ES-I3 (cell line): Measurements from ENCODE around the gene TTC34.
"Not testable (repeated sequence)": the region's sequence is repeated elsewhere in the genome, so short reads cannot be mapped to it uniquely, and the experiment has no call there.

Experiments
- H3K36me3 ChIP-seq: 2 replicates; pipeline ENCODE4 v1.6.1; 2013; ENCODE audit warnings: mild to moderate bottlenecking, low read length, control low read depth, moderate library complexity; ENCODE audit not compliant: insufficient read depth
- H3K4me1 ChIP-seq: 2 replicates; pipeline ENCODE4 v1.6.1; 2013; ENCODE audit warnings: mild to moderate bottlenecking, control low read depth, low read length; ENCODE audit not compliant: insufficient read depth
- H3K9ac ChIP-seq: 2 replicates; pipeline ENCODE4 v1.6.1; 2013; ENCODE audit warnings: low read depth, mild to moderate bottlenecking, low read length, moderate library complexity
- H3K9me3 ChIP-seq: 2 replicates; pipeline ENCODE4 v1.6.1; 2013; ENCODE audit warnings: mild to moderate bottlenecking, low read length, moderate library complexity; ENCODE audit not compliant: control insufficient read depth, insufficient read depth

TTC34 gene

GRCh38 chr1:2801046-2801445 lies 447 bp downstream of the TTC34 start:
- Histone ChIP-seq H3K9me3 (no peaks in the 10 kb centered on the region), H3K9ac (no peak overlapping the region), H3K36me3 (no peaks in the 10 kb centered on the region), H3K4me1 (no peaks in the 10 kb centered on the region)

GRCh38 chr1:2800664-2801045 lies 838 bp downstream of the TTC34 start:
- Histone ChIP-seq H3K9ac (no peak overlapping the region), H3K4me1 (no peaks in the 10 kb centered on the region), H3K36me3 (no peaks in the 10 kb centered on the region), H3K9me3 (0 out of 2 replicates have a peak, but pooled peaks cover under 1% of the 10 kb centered on the region)

DNA sequence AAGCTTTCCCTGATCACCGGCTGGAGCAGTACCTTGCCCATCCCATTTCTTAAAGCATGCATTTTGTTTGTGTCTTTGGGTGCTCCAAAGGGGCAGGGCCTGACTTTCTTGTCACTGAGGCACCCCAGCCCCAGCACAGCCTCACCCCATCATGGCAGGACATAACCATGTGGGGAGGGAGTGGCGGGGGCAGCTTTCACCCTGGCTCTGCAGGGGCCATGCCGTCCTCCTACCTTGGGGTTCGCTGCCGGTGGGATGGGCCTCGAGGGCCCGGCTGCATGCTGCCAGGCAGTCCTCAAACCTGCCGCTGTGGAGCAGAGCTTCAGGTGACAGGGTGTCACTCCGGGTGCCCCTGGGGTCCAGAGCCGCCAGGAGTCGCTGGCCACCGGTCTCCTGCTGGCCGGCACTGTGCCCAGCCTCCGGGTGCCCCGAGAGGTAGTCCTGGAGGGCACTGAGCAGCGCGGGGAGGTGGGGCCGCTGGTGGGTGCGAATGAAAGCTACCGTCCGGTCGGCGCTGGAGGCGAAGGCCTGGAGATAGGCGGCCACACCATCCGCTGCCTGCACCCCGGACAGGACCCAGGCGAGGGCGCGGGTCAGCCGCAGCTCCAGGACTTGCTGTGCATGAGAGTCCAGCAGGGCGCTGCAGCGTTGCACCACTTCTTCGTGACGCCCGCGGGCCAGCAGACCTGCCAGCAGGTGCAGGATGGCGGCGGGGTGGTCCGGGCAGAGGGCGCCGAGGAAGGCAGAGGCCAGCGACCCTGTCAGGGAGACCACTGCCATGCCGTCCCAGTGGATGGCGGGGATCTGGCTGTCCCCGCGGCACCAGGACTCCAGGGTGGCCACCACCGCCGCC lies 1.5 kb downstream of the TTC34 start:
- Histone ChIP-seq H3K4me1 (no peaks in the 10 kb centered on the region), H3K9me3 (0 out of 2 replicates have a peak, but pooled peaks cover 3% of the 10 kb centered on the region), H3K9ac (no peak overlapping the region), H3K36me3 (no peaks in the 10 kb centered on the region)

GRCh38 chr1:2798958-2799357 lies 2.5 kb downstream of the TTC34 start:
- not testable (repeated sequence) for H3K9me3 ChIP-seq, H3K36me3 ChIP-seq, H3K9ac ChIP-seq, H3K4me1 ChIP-seq

GRCh38 chr1:2797741-2798016 lies 3.8 kb downstream of the TTC34 start:
- H3K9ac ChIP-seq, result no peak overlapping the region
- H3K36me3 ChIP-seq, result no peaks in the 10 kb centered on the region
- peaks cover 10% of the 10 kb centered on the region; the same call in 1 of the 2 replicates for H3K9me3 ChIP-seq
- no peaks in the 10 kb centered on the region for H3K4me1 ChIP-seq

DNA sequence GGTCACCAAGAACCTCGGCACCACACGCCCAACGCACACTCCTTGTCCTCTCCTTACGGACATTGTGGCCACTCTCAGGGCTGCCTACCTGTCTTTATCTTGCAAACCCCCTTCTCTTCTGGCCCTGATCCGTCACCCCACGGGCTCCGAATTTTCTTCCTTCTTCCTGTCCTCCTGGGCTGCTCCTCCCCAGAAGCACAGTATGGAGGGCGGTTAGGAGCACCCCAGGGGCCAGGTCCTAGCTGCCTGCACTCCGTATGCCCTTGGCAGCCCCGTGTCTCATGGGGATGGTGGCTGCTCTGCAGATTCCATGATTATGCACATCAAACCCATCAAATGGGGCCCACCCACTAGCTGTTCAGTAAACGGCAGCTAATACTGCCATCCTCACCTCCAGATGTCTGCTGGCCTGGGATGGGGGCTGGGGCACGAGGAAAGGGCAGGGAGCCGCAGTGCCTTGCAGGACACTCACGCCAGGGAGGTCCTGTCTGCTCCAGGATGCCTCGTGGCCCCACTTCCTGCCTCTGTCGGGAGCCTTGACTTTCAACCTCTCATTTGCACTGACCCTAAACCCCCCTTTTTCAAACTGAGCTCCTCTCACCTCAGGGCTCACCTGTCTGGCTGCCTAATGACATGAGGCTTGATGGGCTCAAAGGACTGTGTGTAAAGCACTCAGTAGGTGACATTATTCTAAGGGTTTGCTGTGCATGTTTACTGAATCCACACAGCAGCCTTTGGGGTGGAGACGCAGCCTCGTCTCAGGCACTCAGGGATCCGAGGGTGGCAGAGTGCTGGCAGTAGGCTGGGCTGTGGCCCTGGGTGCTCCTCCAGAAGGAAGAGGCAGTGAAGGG lies 4.4 kb downstream of the TTC34 start:
- Histone ChIP-seq H3K9ac (no peak overlapping the region), H3K36me3 (no peaks in the 10 kb centered on the region), H3K4me1 (no peaks in the 10 kb centered on the region), H3K9me3 (peaks cover 10% of the 10 kb centered on the region; the same call in 1 of the 2 replicates)

GRCh38 chr1:2795926-2796325 lies 5.6 kb downstream of the TTC34 start:
- H3K4me1 ChIP-seq, result no peaks in the 10 kb centered on the region
- H3K9me3 ChIP-seq, result peaks cover 10% of the 10 kb centered on the region; the same call in 1 of the 2 replicates
- H3K36me3 ChIP-seq, result no peaks in the 10 kb centered on the region
- H3K9ac ChIP-seq, result no peak overlapping the region

DNA sequence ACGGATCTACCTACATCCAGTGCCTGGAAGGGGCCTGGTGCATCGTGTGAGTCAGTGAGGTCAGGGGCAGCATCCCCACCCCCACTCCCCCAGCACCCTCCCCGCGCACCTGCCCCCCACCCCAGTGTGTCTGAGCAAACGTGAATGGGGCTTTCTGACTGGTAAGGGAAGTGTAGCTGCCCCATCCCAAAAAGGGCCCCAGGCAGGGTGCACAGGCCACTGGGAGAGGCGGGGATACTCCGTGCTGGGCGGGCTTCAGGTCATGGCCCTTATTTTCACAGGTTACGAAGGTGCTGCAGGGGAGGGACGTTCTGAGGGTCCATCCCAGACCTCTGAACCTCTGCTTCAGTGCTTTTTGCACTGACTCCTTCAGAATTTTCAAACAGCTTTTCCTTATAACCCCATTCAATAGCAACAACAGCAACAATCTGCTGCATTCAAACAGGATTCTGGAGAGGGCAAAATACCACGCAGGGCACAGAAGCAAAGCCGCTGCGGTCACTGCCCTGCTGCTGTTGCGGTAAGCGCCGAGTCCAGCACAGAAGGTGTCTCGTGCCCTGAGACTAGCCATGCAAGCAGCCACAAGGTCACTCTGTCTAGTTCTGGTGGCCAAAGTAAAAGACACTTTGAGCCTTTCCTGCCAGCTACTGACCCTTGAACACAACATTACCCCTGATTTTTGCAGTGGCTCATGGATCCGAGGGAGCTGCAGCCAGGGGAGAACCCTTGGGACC lies 10.3 kb downstream of the TTC34 start:
- H3K36me3 ChIP-seq, result no peaks in the 10 kb centered on the region
- no peaks in the 10 kb centered on the region for H3K4me1 ChIP-seq
- H3K9me3 ChIP-seq, result peaks cover 10% of the 10 kb centered on the region; the same call in 1 of the 2 replicates
- no peak overlapping the region for H3K9ac ChIP-seq

DNA sequence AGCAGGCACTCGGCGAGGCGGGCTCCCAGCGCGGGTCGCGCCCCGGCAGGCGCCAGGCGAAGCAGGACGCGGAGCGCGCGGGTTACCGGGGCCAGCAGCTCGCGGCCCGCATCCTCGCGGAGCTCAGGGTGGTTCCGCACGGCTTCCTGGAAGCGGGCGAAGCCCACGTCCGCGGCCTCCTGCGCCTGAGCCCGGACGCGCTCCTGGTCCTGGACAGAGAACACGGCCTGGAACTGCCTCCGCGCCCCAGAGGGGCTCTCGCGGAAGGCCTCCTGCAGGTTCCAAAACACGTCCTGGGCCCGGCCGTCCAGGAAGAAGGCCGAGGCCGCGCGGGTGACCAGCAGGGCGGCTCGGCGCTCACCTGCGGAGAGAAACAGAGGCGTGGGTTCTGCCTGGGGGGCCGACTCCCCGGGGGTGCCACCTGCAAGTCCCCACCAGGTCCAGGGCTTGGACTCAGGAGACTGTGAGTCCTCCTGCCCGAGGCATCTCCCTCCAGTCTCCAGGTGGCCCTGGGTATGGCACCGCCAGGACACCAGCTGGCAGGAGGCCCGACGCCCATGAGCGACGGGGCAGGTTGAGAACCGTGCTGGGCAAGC lies 11.4 kb downstream of the TTC34 start:
- Histone ChIP-seq H3K4me1 (no peaks in the 10 kb centered on the region), H3K9ac (no peak overlapping the region), H3K9me3 (peaks cover 6% of the 10 kb centered on the region; the same call in 1 of the 2 replicates), H3K36me3 (no peaks in the 10 kb centered on the region)

- Histone ChIP-seq H3K9me3 (peaks cover 3% of the 10 kb centered on the region; the same call in 1 of the 2 replicates), H3K9ac (no peak overlapping the region), H3K4me1 (no peaks in the 10 kb centered on the region), H3K36me3 (no peaks in the 10 kb centered on the region)
Observed at GRCh38 chr1:2789164-2789985, 12.1 kb downstream of the TTC34 start.

- Histone ChIP-seq H3K36me3 (no peaks in the 10 kb centered on the region), H3K9ac (no peak overlapping the region), H3K9me3 (no peaks in the 10 kb centered on the region), H3K4me1 (no peaks in the 10 kb centered on the region)
Observed at GRCh38 chr1:2788506-2789163, 12.9 kb downstream of the TTC34 start.

GRCh38 chr1:2787163-2787911 lies 14.2 kb downstream of the TTC34 start:
- Histone ChIP-seq H3K9me3 (no peaks in the 10 kb centered on the region), H3K36me3 (no peaks in the 10 kb centered on the region), H3K4me1 (no peaks in the 10 kb centered on the region), H3K9ac (no peak overlapping the region)
